PC-3 (cell line): ENCODE results near the gene SCLY. TPM values are rescaled to one million over a fixed set of nuclear protein-coding genes. Genes with fewer than 3 reads are reported as not detected.

Experiments
- ATAC-seq: fragments of 200-7000 bp; cut with Tn5 transposase; 2 replicates; pipeline ENCODE4 v1.9.1; 2020; ENCODE audit warnings: mild to moderate bottlenecking, moderate library complexity
- BruUV-seq: library from RNA; stranded (reverse); fragments of 400-500 nt; replicated peaks from 2 replicates; lab custom pipeline; 2021; lab: Mats Ljungman, UMichigan
- CTCF ChIA-PET: fragments of 300-600 bp; sonication (Branson Sonifier 250); formaldehyde crosslinking; loops from one replicate; lab custom pipeline; 2022; ENCODE audit warnings: antibody characterized with exemption; lab: Charles Lee
- POLR2A ChIA-PET: fragments of 300-600 bp; sonication (Branson Sonifier 250); formaldehyde crosslinking; loops from one replicate; lab custom pipeline; 2022; ENCODE audit warnings: antibody characterized with exemption; ENCODE audit not compliant: unreplicated experiment; lab: Charles Lee
- DNase-seq: peaks from one replicate; pipeline ENCODE4 v3.0.0-alpha.2; 2015
- H2AFZ ChIP-seq: fragments of 300-600 bp; sonication (generic); 2 replicates; pipeline ENCODE4 v1.6.0; 2016; ENCODE audit warnings: antibody characterized with exemption, low read length
- H3F3A ChIP-seq: fragments of 300-600 bp; sonication (generic); one replicate; pipeline ENCODE4 v1.6.0; 2017; ENCODE audit warnings: antibody characterized with exemption, low read length, control low read depth, mild to moderate bottlenecking; ENCODE audit not compliant: unreplicated experiment
- H3K27ac ChIP-seq: fragments of 300-600 bp; sonication (generic); 2 replicates; pipeline ENCODE4 v1.5.1; 2016; ENCODE audit warnings: mild to moderate bottlenecking, low read length
- H3K27me3 ChIP-seq: fragments of 300-600 bp; sonication (generic); 2 replicates; pipeline ENCODE4 v1.6.1; 2016; ENCODE audit warnings: low read length, mixed read lengths
- H3K36me3 ChIP-seq: fragments of 300-600 bp; sonication (generic); 2 replicates; pipeline ENCODE4 v1.6.1; 2016; ENCODE audit warnings: low read depth, mixed run types, low read length, mixed read lengths
- H3K4me1 ChIP-seq: fragments of 300-600 bp; sonication (generic); 2 replicates; pipeline ENCODE4 v1.5.1; 2016; ENCODE audit warnings: low read length; ENCODE audit not compliant: insufficient read depth
- H3K4me2 ChIP-seq: fragments of 300-600 bp; sonication (generic); 2 replicates; pipeline ENCODE4 v1.6.0; 2016; ENCODE audit warnings: low read length
- H3K4me3 ChIP-seq: fragments of 300-600 bp; sonication (generic); 2 replicates; pipeline ENCODE4 v1.5.1; 2016; ENCODE audit warnings: mild to moderate bottlenecking, low read length, mixed read lengths
- H3K79me2 ChIP-seq: fragments of 300-600 bp; sonication (generic); 2 replicates; pipeline ENCODE4 v1.6.1; 2017; ENCODE audit warnings: low read length, mixed read lengths
- H3K9ac ChIP-seq: fragments of 300-600 bp; sonication (generic); 2 replicates; pipeline ENCODE4 v1.6.0; 2016; ENCODE audit warnings: mild to moderate bottlenecking, low read length
- H3K9me2 ChIP-seq: fragments of 300-600 bp; sonication (generic); replicated peaks from 2 replicates; pipeline ENCODE4 v1.6.1; 2016; ENCODE audit warnings: mixed run types, low read length, mixed read lengths
- H3K9me3 ChIP-seq: fragments of 300-600 bp; sonication (generic); 2 replicates; pipeline ENCODE4 v1.6.1; 2016; ENCODE audit warnings: low read length, mixed read lengths
- H4K20me1 ChIP-seq: fragments of 300-600 bp; sonication (generic); 2 replicates; pipeline ENCODE4 v1.6.1; 2016; ENCODE audit warnings: low read length, mixed read lengths
- EZH2 ChIP-seq: fragments of 300-600 bp; sonication (generic); IDR thresholded peaks from one replicate; pipeline ENCODE4 v1.6.1; 2017; ENCODE audit warnings: antibody characterized with exemption, mild to moderate bottlenecking, low read length; ENCODE audit not compliant: unreplicated experiment
- EZH2phosphoT487 ChIP-seq: fragments of 300-600 bp; sonication (generic); IDR thresholded peaks from 2 replicates; pipeline ENCODE4 v1.6.1; 2018; ENCODE audit warnings: mild to moderate bottlenecking, antibody characterized with exemption, low read length, borderline replicate concordance
- intact Hi-C: fragments of 100-400 bp; cut with micrococcal nuclease; formaldehyde crosslinking; loops from 2 replicates; pipeline ENCODE4 v1.9.0; 2023
- total RNA-seq: library from RNA; depleted of rRNA; stranded (reverse); fragments of >200 nt; gene quantifications from 2 replicates; pipeline ENCODE4 v1.2.3, GENCODE V29; 2014
- TF ChIP-seq, protein P1 (sequence below): fragments of 300-600 bp; sonication (generic); conservative IDR thresholded peaks from 2 replicates; pipeline ENCODE4 v1.5.1; 2017; ENCODE audit warnings: antibody characterized with exemption, low read depth, mild to moderate bottlenecking, low read length

The SCLY gene
- total RNA-seq, 1 experiment from 2014 or later: 23.1 TPM

DNA sequence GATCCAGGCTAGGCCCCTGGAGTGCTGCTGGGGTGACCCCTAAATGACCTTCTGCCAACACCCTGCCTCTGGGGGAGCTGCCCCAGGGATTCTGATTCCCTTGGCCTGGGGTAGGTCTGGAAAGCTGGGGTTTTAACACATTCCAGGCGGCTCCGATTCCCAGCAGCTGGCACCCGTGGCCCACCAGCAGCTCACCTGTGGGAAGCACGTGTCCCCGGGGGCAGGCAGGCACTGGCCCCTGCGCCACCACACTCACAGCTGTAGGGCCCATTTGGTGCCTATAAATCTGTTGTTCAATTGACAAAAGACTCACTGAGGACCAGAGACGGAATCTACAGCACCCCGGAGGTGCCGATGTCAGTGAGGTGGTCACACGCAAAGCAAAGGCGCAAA lies 73.6 kb downstream of the SCLY start:
- BruUV-seq: no TSS peak

GRCh38 chr2:238135601-238136150 lies 74.9 kb downstream of the SCLY start:
- no peaks in the 10 kb centered on the region for H3K27me3 ChIP-seq
- CTCF ChIA-PET: no interaction called here
- POLR2A ChIA-PET: no interaction called here
- H4K20me1 ChIP-seq: no peaks in the 10 kb centered on the region
- H3K4me2 ChIP-seq: no peak overlapping the region
- no TSS peak for BruUV-seq
- no peaks in the 10 kb centered on the region for H3K9me2 ChIP-seq
- no peak overlapping the region for H2AFZ ChIP-seq
- no peaks in the 10 kb centered on the region for H3K36me3 ChIP-seq
- intact Hi-C loops: no loop called here
- DNase-seq: no peak
- TF ChIP-seq EZH2phosphoT487 (no peak), EZH2 (no peak)
- TF ChIP-seq, protein P1, sequence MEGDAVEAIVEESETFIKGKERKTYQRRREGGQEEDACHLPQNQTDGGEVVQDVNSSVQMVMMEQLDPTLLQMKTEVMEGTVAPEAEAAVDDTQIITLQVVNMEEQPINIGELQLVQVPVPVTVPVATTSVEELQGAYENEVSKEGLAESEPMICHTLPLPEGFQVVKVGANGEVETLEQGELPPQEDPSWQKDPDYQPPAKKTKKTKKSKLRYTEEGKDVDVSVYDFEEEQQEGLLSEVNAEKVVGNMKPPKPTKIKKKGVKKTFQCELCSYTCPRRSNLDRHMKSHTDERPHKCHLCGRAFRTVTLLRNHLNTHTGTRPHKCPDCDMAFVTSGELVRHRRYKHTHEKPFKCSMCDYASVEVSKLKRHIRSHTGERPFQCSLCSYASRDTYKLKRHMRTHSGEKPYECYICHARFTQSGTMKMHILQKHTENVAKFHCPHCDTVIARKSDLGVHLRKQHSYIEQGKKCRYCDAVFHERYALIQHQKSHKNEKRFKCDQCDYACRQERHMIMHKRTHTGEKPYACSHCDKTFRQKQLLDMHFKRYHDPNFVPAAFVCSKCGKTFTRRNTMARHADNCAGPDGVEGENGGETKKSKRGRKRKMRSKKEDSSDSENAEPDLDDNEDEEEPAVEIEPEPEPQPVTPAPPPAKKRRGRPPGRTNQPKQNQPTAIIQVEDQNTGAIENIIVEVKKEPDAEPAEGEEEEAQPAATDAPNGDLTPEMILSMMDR: no peak
- no peak overlapping the region for H3K27ac ChIP-seq
- no peaks in the 10 kb centered on the region for H3K4me1 ChIP-seq
- H3K79me2 ChIP-seq: no peaks in the 10 kb centered on the region
- H3K9me3 ChIP-seq: no peaks in the 10 kb centered on the region
- no peak overlapping the region for H3K9ac ChIP-seq
- no peak overlapping the region for H3K4me3 ChIP-seq
- H3F3A ChIP-seq: no peaks in the 10 kb centered on the region
- ATAC-seq: no peak

More for the DNA sequence above, 73.6 kb downstream of the SCLY start:
- POLR2A ChIA-PET: no interaction called here
- no peak overlapping the region for H3K4me2 ChIP-seq
- no peaks in the 10 kb centered on the region for H3K9me2 ChIP-seq
- H3K36me3 ChIP-seq: no peaks in the 10 kb centered on the region
- TF ChIP-seq EZH2 (no peak), EZH2phosphoT487 (no peak)
- TF ChIP-seq, protein P1: no peak
- no peak for DNase-seq
- no peaks in the 10 kb centered on the region for H4K20me1 ChIP-seq
- CTCF ChIA-PET: no interaction called here
- no peak overlapping the region for H3K9ac ChIP-seq
- intact Hi-C loops: no loop called here
- ATAC-seq: no peak
- H3K79me2 ChIP-seq: no peaks in the 10 kb centered on the region
- H3K9me3 ChIP-seq: no peaks in the 10 kb centered on the region
- H3K27ac ChIP-seq: no peak overlapping the region
- H2AFZ ChIP-seq: no peak overlapping the region
- H3K27me3 ChIP-seq: no peaks in the 10 kb centered on the region
- H3F3A ChIP-seq: no peaks in the 10 kb centered on the region
- H3K4me1 ChIP-seq: no peaks in the 10 kb centered on the region
- no peak overlapping the region for H3K4me3 ChIP-seq

- CTCF ChIA-PET: interaction anchor here (0.5 kb wide), 1 partner anchor 10 kb away, joined by 3 read pairs; no protein-coding TSS in a partner anchor
- TF ChIP-seq EZH2 (no peak), EZH2phosphoT487 (no peak)
- TF ChIP-seq, protein P1: no peak
- no peak overlapping the region for H3K4me2 ChIP-seq
- no peak overlapping the region for H3K27ac ChIP-seq
- H3K27me3 ChIP-seq: no peaks in the 10 kb centered on the region
- H3K79me2 ChIP-seq: no peaks in the 10 kb centered on the region
- no peak overlapping the region for H3K4me3 ChIP-seq
- intact Hi-C loops: no loop called here
- H3F3A ChIP-seq: no peaks in the 10 kb centered on the region
- H4K20me1 ChIP-seq: no peaks in the 10 kb centered on the region
- H2AFZ ChIP-seq: no peak overlapping the region
- DNase-seq: no peak
- no peaks in the 10 kb centered on the region for H3K36me3 ChIP-seq
- BruUV-seq: no TSS peak
- H3K9me2 ChIP-seq: no peaks in the 10 kb centered on the region
- peaks cover 8% of the 10 kb centered on the region for H3K4me1 ChIP-seq
- no peak overlapping the region for H3K9ac ChIP-seq
- ATAC-seq: no peak
- H3K9me3 ChIP-seq: no peaks in the 10 kb centered on the region
- POLR2A ChIA-PET: no interaction called here
Measured at GRCh38 chr2:238136820-238137537, 76.2 kb downstream of the SCLY start.
